T-helper 2 cell (primary cell): ENCODE data around the gene TMSB10.
"Not testable (repeated sequence)": the region's sequence is repeated elsewhere in the genome, so short reads cannot be mapped to it uniquely, and the experiment has no call there.

ENCODE experiments used
- DNase-seq, 5 experiments: peaks; one replicate each; pipeline versions ENCODE4 v3.0.0 to v3.0.0-alpha.2; 2012 to 2022

TMSB10 gene

DNA sequence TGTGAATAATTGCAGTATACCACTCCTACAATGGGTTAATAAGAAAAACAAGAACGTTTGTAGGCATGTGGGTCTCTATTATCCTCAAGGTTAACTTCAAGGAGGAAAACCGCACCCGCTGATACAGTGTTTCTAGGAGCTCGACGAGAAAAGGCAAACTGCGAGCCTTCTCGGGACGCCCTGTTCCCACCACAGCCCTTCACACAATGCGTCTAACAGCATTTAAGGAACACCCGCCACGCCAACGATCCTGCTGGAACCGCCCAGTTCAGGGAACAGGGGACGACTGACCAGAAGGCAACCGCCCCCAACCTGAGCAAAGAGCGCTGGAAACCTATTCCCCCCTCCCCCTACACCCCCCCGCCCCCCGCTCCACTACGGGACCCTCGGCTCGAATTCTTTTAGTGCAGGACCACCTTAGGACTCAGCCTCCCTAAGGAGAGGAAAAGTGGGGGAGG lies 710 bp upstream of the TMSB10 start:
- peak in 1 of 5 experiments; percentile 20 for DNase-seq

GRCh38 chr2:84906108-84906899 lies 848 bp downstream of the TMSB10 start:
- peak in 4 of 5 experiments; percentile 30 to 68 (median 34) for DNase-seq

DNA sequence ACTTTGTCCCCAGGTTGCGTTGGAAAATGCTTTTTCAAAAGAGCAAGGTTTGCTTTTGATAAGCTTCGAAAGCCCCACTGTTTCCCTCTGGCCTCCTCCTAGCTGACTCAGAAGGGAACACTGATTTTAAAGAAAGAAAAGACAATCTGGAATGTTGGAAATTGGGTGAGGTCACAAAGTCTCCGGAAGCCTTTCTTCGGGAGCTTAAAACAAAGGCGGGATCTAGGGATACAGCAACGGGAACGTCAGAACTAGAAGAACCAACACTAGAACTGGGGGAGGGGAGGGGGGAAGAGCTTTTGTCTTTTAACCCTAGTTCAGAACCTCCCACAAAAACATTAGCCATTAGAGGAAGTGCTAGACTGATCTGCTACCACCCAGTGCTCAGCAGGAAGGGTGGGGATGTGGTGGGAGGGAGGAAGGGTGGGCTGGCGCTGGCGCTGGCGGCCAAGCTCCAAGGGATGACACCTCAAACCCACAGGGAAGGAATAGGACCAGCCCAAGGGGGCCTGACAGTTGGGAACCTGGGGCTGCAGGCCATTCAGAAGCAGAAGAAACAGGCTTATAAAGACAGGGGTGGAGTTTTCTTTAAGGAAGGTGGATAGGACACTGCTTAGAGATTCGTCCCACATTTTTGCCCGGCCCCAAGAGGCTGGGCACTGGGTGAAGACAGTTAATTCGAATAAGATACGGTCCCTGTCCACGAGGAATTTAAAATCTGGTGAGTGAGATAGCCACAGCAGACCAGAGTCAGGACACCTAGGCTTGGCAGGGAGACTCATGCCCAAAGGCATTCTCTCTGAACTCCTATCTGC lies 1.7 kb downstream of the TMSB10 start:
- DNase-seq, result peak in 3 of 5 experiments; percentile 37 to 88 (median 70)

- DNase-seq, result peak in 2 of 5 experiments; percentile 83 to 96
Measured at GRCh38 chr2:84908948-84909713, 3.7 kb downstream of the TMSB10 start.

- DNase-seq, result no peak
Measured at GRCh38 chr2:84911135-84911678, 5.8 kb downstream of the TMSB10 start.

DNA sequence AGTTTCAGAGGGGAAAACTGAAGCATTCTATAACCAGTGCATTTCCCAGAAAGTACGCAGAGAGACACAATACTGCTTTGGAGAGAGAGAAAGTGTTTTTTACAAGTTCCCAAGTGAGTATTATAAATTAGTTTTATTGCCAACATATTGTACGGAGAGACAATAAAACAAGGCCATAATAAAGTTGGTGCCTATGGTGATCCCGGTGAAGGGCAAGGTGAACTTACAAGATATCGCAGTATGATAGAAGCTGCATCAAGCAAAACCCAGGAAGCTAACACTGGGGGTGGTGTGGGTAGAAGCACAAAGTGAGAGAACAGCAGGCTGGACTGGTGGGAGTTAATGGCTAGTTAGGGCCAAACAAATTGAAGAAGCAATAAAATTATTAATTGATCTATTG lies 7.5 kb downstream of the TMSB10 start:
- no peak for DNase-seq

DNA sequence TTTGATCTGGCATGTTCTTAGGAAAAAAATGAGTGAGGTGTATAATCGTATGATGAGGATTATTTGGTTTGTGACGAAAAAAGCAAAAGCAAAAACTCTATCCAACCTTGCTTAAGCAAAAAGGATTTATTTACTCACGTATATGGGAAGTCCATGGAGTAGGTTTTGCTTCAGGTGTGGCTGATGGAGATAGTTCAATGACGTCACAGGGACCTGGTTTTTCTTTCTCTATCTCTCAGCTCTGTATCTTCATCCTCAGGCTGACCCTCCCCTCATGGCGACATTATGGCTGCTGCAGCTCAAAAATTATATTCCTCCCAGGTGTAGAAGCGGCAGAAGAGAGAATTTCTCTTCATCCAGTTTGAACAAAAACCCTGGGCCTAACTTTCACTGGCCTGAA lies 8.9 kb downstream of the TMSB10 start:
- DNase-seq, result no peak

GRCh38 chr2:84915675-84916074 lies 10.2 kb downstream of the TMSB10 start:
- DNase-seq, result not testable (repeated sequence)

DNA sequence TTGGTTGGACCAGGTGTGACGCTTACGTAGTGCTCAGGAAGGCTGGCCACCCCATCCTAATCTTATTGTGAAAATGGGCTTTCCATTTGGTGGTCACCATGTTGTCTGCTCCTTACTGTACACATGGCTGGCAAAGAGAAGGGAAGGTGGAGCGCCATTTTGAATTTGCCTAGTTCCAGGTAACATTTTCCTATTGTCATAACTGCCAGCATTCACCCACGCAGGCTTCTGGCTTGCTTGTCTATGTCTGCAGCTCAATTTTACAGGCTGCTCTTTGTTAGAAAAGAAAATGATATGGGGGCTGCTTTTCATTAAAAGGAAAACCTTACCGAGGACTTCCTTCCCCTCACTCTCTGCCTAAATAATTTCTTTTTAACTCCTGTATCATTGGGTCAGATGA lies 12.4 kb downstream of the TMSB10 start:
- not testable (repeated sequence) for DNase-seq

DNA sequence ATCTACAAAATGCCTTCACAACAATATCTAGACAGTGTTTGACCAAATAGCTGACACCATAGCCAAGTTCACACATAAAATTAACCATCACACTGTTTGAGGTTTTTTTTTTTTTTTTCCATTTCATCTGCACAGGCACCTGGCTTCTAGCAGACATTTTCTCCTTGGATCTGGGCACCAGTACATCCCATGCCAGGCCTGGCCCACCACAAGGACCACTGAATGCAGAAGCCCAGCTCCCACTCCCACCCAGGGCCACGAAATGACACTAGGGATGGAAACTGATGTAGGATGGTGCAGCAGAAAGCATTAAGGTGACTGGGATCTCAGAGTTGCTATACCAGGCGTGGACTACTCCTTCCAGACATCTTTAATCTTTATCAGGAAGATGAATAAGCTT lies 13.0 kb downstream of the TMSB10 start:
- DNase-seq, result no peak

DNA sequence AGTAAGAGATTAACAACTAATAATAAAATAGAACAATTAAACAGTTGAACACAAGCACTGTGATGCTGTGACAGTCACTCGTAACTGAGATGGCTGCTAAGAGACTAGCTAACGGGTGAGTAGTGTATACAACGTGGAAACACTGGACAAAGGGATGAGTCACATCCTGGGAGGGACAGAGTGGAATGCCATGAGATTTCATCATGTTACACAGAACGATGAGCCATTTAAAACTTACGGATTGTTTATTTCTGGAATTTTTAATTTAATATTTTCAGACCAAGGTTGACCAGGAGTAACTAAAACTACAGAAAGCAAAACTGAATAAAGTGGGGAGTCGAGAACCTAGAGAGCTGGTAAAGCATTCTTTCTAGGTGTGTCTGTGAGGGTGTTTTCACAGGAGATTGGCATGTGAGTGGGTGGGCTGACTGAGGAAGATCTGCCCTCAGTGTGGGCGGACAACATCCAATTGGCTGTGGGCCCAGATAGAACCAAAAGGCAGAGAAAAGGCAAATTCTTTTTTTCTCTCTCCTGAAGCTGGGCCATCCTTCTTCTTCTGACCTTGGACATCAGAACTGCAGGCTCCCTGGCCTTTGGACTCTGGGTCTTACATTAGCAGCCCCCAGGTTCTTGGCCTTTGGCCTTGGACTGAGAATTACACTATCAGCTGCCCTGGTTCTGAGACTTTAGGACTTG lies 14.6 kb downstream of the TMSB10 start:
- no peak for DNase-seq

DNA sequence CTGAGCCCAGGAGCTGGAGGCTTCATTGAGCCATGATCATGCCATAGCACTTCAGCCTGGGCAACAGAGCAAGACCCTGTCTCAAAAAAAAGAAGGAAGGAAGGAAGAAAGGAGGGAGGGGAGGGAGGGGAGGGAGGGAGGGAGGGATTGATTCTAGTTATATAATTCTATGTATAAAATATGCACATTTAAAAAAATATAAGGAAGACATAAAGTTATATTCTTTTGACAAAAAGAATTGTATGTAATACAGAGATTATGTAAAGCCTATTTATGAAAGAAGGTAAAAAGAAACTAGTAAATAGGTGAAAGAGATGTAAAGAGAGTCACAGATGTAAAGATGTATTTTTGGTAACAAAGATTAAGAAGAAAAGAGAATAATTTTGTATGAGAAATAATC lies 17.6 kb downstream of the TMSB10 start:
- no peak for DNase-seq

DNA sequence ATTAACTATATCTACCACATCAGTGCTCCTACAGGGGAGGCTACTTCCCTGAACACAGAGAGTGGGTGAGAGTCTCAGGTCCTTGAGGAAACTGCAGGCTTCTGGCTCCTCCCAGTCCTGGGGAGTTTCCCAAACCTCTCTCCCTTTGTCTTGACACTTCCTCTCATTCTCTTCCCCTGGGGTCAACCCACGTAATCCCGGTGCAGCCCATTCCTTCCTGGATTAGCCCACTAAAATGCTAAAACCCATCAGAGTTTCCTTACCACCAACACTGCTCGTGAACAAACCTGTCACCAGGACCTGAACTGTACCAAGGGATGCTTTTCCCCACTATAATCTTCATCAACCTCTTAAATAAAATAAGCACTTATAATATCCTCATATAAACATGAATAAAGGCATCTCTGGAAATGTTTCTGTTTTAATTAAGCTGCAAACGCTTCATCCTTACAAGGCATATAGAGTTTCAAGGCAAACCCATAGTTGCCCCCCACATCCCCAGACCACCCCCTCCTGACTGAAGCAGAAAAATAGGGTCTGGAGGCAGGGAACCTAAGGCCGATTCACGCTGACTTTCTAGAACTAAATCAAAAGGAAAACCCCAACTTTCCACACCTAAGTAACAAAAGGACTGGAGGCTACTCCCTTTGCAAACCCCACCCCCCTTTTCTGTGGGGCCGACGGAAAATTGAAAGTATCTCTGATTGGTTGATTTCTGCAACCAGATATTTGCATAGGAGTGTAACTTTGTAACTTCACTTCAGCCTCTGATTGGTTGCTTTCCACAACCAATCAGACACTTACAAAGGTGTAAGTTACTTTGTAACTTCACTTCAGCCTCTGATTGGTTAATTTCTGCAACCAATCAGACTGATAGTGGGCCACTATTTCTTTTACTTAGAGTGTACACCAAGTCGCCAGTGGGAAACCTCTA lies 19.0 kb downstream of the TMSB10 start:
- DNase-seq, result peak in 3 of 5 experiments; percentile 7 to 95 (median 35)

- no peak for DNase-seq
Measured at GRCh38 chr2:84925336-84925723, 19.9 kb downstream of the TMSB10 start.

GRCh38 chr2:84925724-84926376 lies 20.4 kb downstream of the TMSB10 start:
- peak; percentile 95 to 99 (median 98) for DNase-seq

- no peak for DNase-seq
Measured at GRCh38 chr2:84927275-84927627, 21.8 kb downstream of the TMSB10 start.

DNA sequence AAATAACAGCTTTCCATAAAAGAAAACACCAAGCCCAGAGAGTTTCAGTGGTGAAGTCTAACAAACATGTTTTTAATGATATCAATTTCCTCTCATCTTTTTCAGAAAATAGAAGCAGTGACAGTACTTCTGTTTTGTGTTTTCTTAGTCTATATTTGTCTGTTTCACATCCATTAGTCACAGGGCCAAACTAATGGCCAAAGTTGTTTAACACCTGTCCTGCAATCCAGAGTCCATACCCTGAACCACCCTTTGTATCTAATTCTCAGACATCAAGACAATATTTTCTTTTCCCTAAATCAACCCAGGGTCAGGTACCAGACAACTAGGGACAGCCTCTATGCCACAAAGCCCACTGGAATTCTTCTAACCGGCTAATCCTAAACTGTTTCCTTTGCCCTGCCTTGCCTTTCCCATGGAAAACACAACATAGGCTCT lies 25.9 kb downstream of the TMSB10 start:
- DNase-seq, result no peak

DNA sequence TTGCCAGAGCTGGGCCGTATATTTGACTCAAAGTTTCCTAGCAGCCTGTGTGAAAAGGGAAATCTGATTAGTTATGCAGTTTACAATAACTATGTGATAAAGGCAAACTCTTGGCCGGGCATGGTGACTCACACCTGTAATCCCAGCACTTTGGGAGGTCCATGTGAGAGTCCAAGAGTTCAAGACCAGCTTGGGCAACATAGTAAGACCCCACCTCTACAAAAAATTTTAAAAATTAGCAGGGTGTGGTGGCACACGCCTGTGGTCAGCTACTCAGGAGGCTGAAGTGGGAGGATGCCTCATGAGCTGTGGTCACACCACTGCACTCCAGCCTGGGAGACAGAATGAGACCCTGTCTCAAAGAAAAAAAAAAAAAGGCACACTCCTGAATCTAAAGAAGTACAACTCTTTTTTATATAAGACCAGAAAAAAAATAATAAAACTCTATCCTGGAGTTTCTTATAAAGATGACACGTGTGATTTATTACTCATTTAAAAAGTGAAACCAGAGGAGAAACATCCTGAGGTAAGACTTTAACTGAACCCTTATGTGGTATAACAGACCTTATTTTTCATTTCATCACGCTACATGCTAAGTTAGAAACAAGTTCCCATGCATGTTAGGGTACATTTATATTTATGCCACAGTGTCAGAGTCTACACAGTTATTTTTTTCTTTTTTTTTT lies 32.9 kb downstream of the TMSB10 start:
- DNase-seq, result peak in 2 of 5 experiments; percentile 24 to 95

- peak in 4 of 5 experiments; percentile 50 to 98 (median 68) for DNase-seq
Measured at GRCh38 chr2:84939426-84940087, 34.1 kb downstream of the TMSB10 start.
